CD4-positive, alpha-beta T cell treated with Interleukin-2 at 100 ng/mL for 4 hours (primary cell): ENCODE results near the gene ALKBH8.
"Not testable (repeated sequence)": the region's sequence is repeated elsewhere in the genome, so short reads cannot be mapped to it uniquely, and the experiment has no call there.

Source experiments
- DNase-seq: peaks from one replicate; pipeline ENCODE4 v3.0.0-alpha.2; 2020; ENCODE audit warnings: low spot score

Gene ALKBH8

DNA sequence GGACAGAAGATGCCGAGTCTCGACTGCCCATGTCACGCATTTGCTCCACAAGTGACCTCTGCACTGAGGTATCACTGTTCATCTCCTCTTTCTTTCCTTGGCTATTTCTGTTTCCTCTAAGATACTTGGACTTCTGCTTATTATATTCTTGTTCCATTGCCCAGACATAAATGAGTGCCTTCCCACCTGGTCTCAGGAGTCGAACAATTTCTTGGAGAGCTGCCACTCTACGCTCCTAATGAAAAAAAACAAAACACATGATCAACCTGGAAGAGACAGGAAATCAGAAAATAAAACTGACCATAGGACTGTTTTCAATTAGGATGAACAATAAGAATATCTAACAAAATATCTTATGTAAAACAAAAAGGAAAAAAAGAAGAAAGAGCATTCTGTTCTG, 60.6 kb downstream of the ALKBH8 start:
- no peak for DNase-seq

DNA sequence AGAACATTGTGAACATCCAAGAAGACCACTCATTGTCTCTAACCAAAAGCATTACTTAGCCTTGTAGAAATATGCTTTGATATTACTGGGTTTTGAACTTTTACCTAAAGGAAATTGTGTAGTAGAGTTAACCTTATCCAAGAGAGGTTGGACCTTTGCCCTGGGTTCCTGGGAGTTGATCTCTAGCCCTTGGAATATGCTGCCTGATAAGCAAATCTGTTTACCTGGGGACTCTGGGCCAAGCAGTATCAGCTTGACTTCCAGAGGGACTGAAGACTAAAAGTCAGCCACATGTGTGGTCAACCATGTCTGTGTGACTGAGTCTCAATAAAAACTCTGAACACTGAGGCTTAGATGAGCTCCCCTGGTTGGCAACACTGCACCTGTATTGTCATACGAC, 63.8 kb downstream of the ALKBH8 start:
- DNase-seq: no peak

DNA sequence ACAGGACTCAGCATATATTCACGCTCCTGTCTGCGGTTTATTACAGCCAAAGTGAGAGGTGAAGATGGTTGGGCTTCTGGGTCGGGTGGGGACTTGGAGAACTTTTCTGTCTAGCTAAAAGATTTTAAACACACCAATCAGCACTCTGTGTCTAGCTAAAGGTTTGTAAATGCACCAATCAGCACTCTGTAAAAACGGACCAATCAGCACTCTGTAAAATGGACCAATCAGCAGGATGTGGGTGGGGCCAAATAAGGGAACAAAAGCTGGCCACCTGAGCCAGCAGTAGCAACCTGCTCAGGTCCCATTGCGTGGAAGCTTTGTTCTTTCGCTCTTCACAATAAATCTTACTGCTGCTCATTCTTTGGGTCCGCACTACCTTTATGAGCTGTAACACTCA, 68.2 kb downstream of the ALKBH8 start:
- DNase-seq: not testable (repeated sequence)

DNA sequence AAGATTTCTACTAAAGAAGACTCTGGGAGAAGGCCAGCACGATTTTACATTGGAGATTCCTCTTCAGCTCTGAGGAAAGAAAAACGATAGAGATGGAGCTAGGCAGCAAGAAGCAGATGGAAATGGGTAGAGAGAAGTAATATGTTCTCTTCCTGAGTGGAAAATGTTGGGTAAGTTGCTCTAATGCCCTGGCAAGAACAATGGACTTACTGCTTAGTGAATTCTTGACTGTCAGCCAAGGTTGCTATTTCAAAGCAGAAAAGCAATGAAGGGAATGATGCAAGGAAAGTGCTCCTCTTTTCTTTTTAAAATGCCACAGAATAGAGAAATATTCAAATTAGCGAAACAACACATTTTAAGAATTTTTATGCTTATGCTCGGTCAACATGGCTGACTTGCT, 69.5 kb downstream of the ALKBH8 start:
- no peak for DNase-seq

DNA sequence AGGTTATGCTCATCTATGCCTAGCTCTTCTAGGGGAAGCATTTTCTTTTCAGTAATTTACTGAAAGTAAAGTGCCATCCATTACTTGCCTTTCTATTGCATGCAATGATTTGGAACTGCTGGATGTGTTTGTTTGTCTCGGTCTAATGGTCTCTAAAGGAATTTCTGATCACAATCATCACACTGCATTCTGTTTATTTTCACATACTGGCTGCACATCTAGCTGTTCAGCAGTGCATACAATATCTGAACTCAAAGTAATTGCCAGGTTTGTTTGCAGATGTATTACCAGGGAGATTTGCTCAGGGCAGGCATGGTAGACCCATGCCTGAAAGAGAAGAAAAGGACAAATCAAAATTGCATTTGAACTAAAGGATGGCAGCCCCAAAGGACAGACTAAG, 71.5 kb downstream of the ALKBH8 start:
- no peak for DNase-seq

DNA sequence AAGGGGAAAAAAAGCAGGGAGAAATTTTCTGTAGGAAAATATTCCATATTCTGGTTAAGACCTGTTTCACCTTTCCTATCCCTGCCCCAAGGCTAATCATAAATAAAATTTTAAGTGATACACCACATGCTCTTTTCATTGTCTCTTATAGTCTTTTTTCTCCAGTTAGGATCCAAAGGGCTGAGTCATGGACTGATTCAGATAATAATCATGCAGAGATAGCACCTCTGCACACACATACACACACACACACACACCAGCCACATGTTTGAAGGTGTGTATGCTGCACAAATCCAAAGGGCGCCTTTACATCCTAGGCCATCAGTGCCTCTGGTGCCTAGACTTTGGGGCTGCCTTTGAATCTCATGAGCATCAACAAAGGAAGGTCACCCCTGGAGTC, 72.4 kb downstream of the ALKBH8 start:
- no peak for DNase-seq

DNA sequence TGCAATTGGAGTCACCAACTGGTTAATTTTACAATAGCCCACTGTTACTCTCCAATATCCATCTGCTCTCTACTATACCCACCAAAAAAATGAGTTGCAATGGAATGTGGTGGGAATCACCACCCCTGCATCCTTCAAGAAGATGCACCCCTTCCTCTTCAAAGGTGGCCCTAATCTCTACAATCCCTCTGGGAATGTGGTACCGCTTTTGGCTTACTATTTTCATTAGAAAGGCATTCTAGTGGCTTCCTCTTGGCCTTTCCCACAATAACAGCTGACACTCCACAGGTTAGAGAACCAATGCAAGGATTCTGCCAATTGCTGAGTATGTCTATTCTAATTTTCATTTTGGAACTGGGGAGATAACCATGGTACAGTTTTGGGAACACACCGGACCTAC, 74.7 kb downstream of the ALKBH8 start:
- no peak for DNase-seq

DNA sequence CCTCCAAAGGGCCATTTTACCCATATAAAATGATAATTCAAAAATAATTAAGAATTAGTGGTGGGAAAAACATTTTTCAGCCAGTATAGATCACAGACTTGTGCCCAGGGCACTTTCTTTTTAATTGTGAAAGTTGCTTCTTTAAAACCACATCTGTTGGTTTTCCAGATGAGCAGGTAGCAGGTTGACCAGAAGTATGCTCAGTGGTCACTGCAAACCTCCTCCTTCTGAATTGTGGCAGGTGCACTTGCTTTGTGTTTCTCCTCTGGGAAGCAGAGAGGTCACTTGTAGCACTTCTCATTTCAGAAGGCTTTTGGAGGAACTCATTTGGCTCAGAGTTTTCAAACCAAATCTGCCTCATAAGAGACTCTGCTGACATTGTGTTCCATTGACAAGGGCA, 83.3 kb downstream of the ALKBH8 start:
- no peak for DNase-seq

DNA sequence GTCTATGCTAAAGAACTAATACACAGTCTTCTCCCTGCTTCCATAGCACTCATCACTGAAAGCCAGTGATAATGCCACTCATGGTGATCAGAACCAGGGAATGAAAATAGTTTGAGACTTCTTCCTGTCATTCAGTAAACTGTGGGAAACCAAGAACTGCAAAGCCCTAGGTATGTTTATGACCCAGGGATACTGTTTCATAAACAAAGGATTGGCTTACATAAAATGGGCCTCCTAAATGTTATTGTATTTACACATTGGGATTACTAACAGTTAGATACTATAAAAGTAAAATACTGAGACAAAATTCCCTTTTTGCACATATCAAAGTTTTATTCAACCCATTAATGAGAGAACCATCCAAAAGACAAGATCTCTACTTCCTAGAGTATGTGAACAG, 86.6 kb downstream of the ALKBH8 start:
- no peak for DNase-seq

DNA sequence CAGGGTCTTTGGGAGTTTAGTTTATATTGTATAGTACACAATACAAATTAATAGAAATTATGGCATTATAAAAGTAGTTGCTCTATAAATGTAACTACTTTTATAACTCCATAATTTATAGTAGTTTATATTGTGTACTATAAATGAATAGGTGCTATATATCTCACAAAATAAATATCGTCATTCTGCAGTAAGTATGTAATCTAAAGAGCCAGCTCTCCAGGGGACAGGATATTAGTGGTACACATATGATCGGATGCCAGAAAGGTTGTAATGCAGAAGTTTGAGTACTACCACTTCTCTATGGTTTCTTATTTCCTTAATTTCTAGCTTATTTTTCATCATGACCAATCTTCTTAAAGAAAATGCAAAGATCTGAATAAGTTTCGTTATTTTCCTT, 87.7 kb downstream of the ALKBH8 start:
- no peak for DNase-seq

DNA sequence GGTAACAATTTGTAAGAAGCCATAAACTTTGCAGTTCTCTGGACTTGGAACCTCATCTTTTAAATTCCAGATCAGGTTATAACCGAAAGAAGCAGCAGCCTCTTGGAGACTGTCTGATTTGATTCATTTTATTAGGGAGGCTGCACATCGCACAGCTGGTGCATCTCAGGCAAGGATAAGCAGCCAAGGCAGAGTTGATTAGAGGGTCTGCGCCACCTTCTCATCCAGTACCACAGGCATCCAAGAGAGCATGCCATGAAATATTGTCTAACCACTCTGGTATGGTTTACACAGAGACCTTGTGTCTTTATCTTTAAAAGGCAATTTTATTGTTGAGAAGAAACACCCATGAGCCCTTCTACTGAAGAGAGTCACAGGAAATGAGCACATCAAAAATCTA, 91.7 kb downstream of the ALKBH8 start:
- DNase-seq: no peak

DNA sequence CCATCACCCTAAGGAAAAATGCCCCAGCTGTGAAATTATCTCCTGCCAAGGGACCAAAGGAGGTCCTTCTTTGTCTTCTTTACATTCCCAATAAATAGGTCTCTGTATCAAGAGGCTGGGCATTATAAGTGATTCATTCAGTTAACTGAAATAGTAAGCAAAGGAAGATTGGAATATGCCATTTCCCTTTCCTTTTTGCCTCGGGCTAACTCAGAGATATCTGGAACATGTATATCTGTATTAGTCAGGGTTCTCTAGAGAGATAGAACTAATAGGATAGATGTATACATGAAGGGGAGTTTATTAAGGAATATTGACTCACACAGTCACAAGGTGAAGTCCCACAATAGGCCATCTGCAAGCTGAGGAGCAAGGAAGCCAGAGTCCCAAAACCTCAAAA, 92.6 kb downstream of the ALKBH8 start:
- no peak for DNase-seq

DNA sequence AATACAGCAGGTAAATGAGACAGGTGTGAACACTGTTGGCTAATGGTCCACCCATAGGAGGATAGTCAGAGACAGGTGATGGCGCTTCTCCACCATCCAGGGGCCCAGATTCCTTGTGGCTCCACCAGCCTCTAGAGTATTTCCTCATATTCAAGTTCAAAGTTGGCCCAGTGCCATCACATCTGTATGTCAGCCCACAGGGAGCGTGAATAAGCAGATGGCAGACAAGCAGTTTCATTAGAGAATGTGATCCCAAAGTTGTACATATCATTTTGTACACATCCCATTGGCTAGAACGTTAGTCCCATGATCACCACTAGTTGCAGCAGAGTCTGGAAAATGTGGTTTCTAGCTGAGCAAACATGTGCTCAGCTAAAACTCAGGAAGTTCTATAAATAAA, 96.9 kb downstream of the ALKBH8 start:
- DNase-seq: no peak

DNA sequence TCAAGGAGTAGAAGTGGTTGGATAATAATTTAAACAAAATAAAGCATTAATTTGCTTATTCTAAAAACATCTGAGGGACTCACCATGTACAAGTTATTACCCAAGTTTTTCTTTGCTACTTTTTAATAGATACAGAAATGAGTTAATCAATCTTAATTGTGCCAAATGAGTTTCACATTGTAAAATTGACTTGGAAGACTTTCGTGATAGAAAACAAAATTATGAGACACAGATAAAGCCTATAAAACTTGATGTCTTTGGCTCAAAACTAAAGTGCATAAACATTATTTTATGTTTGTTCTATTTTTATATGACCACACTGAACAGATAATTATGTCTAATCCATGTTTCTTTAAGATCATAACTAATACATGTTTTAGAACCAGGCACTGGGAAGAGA, 97.8 kb downstream of the ALKBH8 start:
- no peak for DNase-seq

DNA sequence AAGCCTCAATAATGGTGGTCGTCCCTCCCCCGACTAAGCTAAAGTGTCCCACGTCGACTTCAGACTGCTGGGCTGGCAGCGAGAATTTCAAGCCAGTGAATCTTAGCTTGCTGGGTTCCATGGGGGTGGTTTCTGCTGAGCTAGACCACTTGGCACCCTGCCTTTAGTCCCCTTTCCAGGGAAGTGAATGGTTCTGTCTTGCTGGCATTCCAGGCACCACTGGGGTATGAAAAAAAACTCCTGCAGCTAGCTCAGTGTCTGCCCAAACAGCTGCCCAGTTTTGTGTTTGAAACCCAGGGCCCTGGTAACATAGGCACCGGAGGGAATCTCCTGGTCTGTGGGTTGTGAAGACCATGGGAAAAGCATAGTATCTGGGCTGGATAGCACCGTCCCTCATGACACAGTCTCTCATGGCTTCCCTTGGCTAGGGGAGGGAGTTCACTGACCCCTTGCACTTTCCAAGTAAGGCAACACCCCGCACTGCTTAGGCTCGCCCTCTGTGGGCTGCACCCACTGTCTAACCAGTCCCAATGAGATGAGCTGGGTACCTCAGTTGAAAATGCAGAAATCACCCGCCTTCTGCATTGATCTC, 99.2 kb downstream of the ALKBH8 start:
- not testable (repeated sequence) for DNase-seq

DNA sequence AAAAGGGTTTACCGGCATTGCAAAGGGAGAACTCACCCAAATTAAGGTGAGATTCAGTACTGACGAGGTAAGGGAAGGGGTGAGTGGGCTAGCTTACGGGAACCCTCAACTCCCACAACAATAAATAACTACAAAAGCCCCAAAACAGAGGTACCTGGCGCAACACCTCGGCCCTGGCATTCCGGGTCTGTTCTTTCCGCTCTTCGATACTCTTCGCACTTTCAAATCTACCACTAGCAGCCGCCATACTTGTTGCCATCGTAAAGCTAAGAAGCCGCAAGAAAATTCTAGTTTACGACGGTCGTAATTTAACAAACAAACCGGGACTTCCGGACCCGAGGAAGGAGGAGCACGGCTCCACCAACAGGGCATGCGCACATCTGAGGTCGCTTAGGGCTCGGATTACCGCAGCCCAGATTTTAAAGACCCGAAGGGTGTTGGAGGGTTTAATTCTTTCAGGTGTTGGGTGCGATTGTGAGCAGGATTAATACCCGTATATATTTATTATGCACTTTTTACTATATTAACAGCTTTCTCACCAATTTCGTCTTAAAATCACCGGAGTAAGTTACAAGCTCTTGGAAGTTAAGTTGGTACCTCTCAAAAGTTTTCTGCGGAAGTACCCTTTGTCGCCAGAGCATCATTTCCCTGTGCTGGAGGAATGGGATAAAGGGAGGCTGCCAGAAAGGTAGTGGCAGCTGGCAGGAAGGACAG, 107.8 kb downstream of the ALKBH8 start, which contains the start of gene CWF19L2:
Gene CWF19L2 (minus strand): TSS at position 268 of the 714 bp plus-strand sequence. CDS start 9 bp downstream, at position 259.
- peak; percentile 95 for DNase-seq

DNA sequence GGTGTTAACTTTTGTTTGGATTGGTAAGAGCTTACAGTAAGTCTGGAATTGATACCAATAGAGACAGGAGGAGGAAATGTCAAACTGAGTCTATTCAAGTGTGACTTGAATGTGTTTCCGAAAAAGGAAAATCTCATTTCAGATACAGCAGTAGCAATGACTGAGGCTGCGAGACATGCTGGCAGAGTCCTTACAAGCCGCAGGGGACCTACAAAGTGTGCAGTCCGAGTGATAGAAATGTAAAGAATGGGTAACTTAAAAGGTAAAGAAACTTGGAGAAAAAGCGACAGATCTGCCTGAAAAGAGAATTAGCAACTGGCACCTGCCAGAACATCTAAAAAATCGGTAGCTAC, 108.4 kb downstream of the ALKBH8 start:
- no peak for DNase-seq

DNA sequence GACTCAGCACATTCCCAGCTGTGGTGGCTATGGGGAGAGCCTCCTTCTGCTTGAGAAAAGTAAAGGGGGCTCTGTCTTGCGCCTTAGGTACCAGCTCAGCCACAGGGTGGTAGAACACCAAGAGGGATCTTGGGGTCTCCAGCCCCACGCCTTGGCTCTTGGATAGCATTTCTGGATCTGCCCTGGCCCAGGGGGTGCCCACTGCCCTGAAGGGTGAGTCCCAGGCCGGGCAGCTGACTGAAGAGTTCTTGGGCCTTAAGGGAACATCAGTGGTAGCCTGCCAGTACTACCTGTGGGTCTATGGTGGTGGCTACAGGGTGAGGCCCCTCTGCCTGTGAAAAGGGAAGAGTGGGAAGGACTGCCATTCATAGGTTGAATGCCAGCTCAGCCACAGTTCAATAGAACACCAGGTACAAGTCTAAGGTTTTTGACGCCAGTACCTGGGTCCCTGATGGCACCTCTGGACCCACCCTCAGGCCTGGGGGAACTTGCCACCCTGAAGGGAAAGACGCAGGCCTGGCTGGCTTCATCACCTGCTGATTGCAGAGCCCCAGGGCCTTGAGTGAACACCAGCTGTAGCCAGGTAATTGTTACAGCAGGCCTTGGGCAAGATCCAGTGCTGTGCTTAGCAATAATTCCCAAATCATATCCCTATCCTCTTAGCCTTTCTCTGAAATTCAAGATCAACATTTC, 111.8 kb downstream of the ALKBH8 start:
- no peak for DNase-seq
